ENCODE data around the gene TMEM8B. TPM values are rescaled to one million over a fixed set of nuclear protein-coding genes. Genes with fewer than 3 reads are reported as not detected.
A peak's percentile ranks its signal among the peaks of the same experiment; 100 is the strongest.

The TMEM8B gene
- total and polyA plus RNA-seq, 9 of the 15 experiments (the other 6 are each of a cell fraction or from before 2014, with no cell fraction given): 0.01 to 2.2 (median 1.1) TPM

GRCh38 chr9:35798658-35799374, 30.2 kb upstream of the TMEM8B start (continued):
- TF ChIP-seq FOXK2 (conservative IDR thresholded peaks at IDR 0.05 in 1 of 2, IDR thresholded peaks at IDR 0.05 in 1 of 2; ENCODE audit: low read depth in 2 of 2) (0 out of 4 replicates have a peak, but pooled peaks of 1 of the 2 experiments have one; percentile 37), ZNF449 (CRISPR knock-in tag; IDR thresholded peaks at IDR 0.05) (no peak), ZNF507 (tag; conservative IDR thresholded peaks at IDR 0.05) (no peak)

GRCh38 chr9:35800530-35800929, 28.5 kb upstream of the TMEM8B start:
- FAIRE-seq: no peak

More at GRCh38 chr9:35800530-35800929, 28.5 kb upstream of the TMEM8B start:
- Histone ChIP-seq H3K4me2 (ENCODE audit: insufficient read depth, low read length) (peak overlapping the region; percentile 64; the same call in 1 of the 2 replicates), H3K27me3 (ENCODE audit: control insufficient read depth in 2 of 2, insufficient read depth in 2 of 2, low read length in 2 of 2) (no peaks in the 10 kb centered on the region), H3K4me3 (no peak overlapping the region), H4K20me1 (replicated peaks; ENCODE audit: control insufficient read depth, insufficient read depth, low read length) (no peaks in the 10 kb centered on the region), H3K27ac (ENCODE audit: extremely low read depth, low read depth, low read length) (peak overlapping the region; percentile 61; the same call in 1 of the 3 replicates), H3K9me3 (replicated peaks; ENCODE audit: control insufficient read depth, insufficient read depth, low read depth, low read length) (no peaks in the 10 kb centered on the region), H3K36me3 (ENCODE audit: control insufficient read depth, insufficient read depth, low read length) (peaks cover 24% of the 10 kb centered on the region; the same call in 2 of the 3 replicates), H2AFZ (ENCODE audit: low read depth, low read length) (no peak overlapping the region), H3K9ac (ENCODE audit: insufficient read depth in 1 of 2, low read depth in 2 of 2, low read length in 2 of 2) (peak overlapping the region; percentile 35 to 48; a peak in 1 of 4 replicates), H3K9me1 (ENCODE audit: control insufficient read depth, insufficient read depth, low read length) (no peaks in the 10 kb centered on the region), H3K79me2 (ENCODE audit: control insufficient read depth, insufficient read depth, low read length) (no peaks in the 10 kb centered on the region; the same call in 2 of the 3 replicates), H3K4me1 (replicated peaks in 1 of 2; ENCODE audit: control insufficient read depth in 2 of 2, insufficient read depth in 2 of 2, low read length in 2 of 2) (peaks cover 17 to 35% of the 10 kb centered on the region in 2 experiments; a peak in 4 of 5 replicates)
- ChIA-PET POLR2A (interaction anchor here (0.6 to 1.9 kb wide), 5 partner anchors 12 to 89 kb away, joined by 3 to 6 read pairs (median 3); partner anchors contain the start of gene HINT2), CTCF (ENCODE audit: low intra/inter-chr PET ratio) (no interaction called here)
- TF ChIP-seq PRDM10 (IDR thresholded peaks at IDR 0.05; ENCODE audit: partially characterized antibody) (peak; percentile 48), NCOR1 (IDR thresholded peaks at IDR 0.05) (no peak)
- TF ChIP-seq, protein P1, sequence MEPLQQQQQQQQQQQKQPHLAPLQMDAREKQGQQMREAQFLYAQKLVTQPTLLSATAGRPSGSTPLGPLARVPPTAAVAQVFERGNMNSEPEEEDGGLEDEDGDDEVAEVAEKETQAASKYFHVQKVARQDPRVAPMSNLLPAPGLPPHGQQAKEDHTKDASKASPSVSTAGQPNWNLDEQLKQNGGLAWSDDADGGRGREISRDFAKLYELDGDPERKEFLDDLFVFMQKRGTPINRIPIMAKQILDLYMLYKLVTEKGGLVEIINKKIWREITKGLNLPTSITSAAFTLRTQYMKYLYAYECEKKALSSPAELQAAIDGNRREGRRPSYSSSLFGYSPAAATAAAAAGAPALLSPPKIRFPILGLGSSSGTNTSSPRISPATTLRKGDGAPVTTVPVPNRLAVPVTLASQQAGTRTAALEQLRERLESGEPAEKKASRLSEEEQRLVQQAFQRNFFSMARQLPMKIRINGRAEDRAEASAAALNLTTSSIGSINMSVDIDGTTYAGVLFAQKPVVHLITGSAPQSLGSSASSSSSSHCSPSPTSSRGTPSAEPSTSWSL (CRISPR knock-in tag; IDR thresholded peaks at IDR 0.05; ENCODE audit: borderline replicate concordance): no peak
- BruUV-seq (replicated peaks): no TSS peak
- DNase-seq (ENCODE audit: extremely low read depth in 1 of 4, low spot score in 3 of 4): no peak
- ATAC-seq: no peak
- in situ Hi-C loops (cut with MboI): no loop called here
- WGBS (ENCODE audit: insufficient coverage, low coverage, missing lambda C conversion rate): 68% methylated on average over 6 of the region's 7 CpGs
- intact Hi-C loops (cut with micrococcal nuclease): no loop called here
